ENCODE measurements around the gene MIS18A.

Gene MIS18A

DNA sequence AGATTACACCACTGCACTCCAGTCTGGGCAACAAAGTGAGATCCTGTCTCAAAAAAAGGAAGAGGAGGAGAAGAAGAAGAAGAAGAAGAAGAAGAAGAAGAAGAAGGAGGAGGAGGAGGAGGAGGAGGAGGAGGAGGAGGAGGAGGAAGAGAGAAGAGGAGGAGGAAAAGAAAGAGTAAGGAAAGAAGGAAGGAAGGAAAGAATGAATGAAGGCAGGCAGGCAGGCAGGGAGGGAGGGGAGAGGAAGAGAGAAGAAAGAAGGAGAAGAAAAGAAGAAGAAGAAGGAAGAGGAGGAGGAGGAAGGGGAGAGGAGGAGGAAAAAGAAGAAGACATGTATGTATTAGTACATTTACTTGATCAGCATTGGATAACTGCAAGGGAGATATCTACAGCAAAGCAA, 26.7 kb downstream of the MIS18A start:
- CTCF ChIA-PET: no interaction called here
- DNase-seq (ENCODE audit: extremely low spot score): no peak

DNA sequence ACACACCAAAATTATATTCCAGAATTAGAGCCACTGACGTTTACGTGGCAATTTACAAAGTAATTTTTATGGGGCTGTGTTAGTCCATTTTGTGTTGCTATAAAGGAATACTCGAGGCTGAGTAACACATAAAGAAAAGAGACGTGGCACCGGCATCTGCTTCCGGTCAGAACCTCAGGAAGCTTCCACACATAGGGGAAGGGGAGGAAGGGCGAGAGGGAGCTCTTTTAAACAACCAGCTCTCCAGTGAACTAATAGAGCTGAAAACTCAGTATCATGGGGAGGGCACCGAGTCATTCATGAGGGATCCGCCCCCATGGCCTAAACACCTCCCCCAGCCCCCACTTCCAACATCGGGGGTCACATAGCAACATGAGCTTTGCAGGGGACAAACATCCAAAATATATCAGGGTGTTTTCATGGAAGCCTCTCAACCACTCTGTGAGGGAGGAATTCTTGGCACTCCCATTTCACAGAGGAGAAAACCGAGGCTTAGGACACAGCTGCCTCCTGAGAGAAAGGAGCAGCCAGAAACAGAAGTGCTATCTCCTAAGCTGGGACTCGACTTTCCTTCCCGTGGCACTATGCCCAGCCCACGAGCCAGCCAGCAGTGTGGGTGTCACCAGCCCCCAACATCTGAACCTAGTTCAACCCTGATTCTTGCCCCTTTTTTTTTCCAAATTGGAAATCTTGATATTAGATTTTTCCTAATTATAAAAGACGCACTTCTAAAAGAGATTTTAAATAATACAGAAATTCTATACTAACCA, 29.2 kb downstream of the MIS18A start:
- POLR2A ChIA-PET: no interaction called here
- CTCF ChIA-PET: interaction anchor here (1.6 kb wide), 1 partner anchor 9 kb away, joined by 6 read pairs; no protein-coding TSS in a partner anchor
- no peak for DNase-seq (ENCODE audit: extremely low spot score)

More for the DNA sequence above, 26.7 kb downstream of the MIS18A start:
- TF ChIP-seq, protein P1, sequence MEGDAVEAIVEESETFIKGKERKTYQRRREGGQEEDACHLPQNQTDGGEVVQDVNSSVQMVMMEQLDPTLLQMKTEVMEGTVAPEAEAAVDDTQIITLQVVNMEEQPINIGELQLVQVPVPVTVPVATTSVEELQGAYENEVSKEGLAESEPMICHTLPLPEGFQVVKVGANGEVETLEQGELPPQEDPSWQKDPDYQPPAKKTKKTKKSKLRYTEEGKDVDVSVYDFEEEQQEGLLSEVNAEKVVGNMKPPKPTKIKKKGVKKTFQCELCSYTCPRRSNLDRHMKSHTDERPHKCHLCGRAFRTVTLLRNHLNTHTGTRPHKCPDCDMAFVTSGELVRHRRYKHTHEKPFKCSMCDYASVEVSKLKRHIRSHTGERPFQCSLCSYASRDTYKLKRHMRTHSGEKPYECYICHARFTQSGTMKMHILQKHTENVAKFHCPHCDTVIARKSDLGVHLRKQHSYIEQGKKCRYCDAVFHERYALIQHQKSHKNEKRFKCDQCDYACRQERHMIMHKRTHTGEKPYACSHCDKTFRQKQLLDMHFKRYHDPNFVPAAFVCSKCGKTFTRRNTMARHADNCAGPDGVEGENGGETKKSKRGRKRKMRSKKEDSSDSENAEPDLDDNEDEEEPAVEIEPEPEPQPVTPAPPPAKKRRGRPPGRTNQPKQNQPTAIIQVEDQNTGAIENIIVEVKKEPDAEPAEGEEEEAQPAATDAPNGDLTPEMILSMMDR (IDR thresholded peaks at IDR 0.05; ENCODE audit: control extremely low read depth, extremely low read depth, low read depth, missing control alignments): no peak
- POLR2A ChIA-PET: no interaction called here

DNA sequence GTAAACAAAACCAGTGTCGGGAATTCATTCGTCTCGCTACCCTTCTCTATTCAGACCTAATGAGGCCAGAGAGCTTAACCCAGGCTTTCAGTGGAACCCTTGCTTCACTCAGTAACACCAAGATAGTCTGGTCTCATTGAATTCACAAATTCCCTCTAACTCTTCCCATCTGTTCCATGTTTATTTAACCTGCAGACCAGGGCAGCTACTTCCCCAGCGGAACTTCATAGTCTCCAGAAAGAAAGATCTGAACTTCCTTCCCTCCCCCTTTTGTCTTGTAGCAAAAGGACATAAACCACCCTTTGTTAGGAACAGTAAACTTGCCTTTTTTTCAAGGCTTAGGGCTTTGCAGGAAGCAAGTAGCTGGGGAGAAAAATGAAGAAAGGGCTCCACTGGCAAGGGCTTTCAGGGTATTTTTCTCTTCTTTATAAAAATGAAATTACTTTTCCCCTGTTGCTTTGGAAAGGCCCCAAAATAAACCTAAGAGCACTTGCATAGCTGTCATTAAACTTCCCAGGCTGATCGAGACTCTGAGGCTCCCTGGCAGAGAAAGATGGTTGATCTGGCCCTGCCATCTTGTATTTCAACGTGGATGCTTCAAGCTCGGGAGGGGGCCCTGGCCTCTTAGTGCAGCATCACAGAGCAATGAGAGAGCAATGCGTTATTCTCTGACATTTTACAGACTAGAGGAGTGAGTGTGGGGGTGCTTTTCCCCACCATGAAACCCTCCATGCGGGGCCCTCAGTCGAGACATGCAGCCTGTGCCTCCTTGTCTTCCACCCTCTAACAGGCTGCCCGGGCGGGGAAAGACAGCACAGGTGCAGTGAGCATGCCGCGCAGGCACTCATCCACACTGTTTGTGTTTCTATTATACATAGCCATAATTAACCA, 30.0 kb downstream of the MIS18A start:
- TF ChIP-seq, protein P1 (IDR thresholded peaks at IDR 0.05; ENCODE audit: control extremely low read depth, extremely low read depth, low read depth, missing control alignments): no peak
- no peak for DNase-seq (ENCODE audit: extremely low spot score)
- POLR2A ChIA-PET: interaction anchor here (0.5 kb wide), 1 partner anchor 20 kb away, joined by 3 read pairs; no protein-coding TSS in a partner anchor
- CTCF ChIA-PET: interaction anchor here (1.1 to 1.6 kb wide), 3 partner anchors 9 to 61 kb away, joined by 3 to 6 read pairs (median 6); no protein-coding TSS in a partner anchor

More for the DNA sequence above, 29.2 kb downstream of the MIS18A start:
- TF ChIP-seq, protein P1 (IDR thresholded peaks at IDR 0.05; ENCODE audit: control extremely low read depth, extremely low read depth, low read depth, missing control alignments): no peak

DNA sequence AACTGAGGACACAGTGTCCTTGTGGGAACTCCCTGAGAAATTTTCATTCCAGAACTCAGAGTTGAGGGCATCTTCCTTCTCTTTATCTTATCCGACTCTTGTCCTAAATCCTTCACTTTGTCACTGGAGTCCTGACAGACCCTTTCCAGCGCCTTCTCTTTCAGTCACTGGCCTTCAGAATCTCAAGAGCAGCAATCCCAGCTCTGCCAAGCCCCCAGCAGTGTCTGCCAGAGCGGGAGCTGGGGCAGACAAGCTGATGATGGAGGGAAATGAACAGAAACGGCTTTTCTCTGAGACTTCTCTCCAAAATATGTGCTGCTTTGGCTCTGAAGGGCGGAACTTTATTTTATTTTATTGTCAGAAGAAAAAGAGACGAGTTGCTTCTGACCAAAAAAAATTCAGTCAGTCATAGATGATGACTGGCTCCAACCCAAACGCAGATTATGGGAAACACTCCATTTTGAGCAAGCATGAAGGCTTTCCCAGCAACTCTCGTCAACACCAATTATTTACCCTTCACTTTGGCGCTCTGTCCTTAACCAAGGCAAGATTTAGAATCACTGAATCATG, 32.2 kb downstream of the MIS18A start:
- CTCF ChIA-PET: interaction anchor here (1.4 to 1.6 kb wide), 2 partner anchors 11 to 381 kb away, joined by 4 to 6 read pairs; no protein-coding TSS in a partner anchor
- POLR2A ChIA-PET: no interaction called here
- TF ChIP-seq, protein P1 (IDR thresholded peaks at IDR 0.05; ENCODE audit: control extremely low read depth, extremely low read depth, low read depth, missing control alignments): no peak
- no peak for DNase-seq (ENCODE audit: extremely low spot score)

DNA sequence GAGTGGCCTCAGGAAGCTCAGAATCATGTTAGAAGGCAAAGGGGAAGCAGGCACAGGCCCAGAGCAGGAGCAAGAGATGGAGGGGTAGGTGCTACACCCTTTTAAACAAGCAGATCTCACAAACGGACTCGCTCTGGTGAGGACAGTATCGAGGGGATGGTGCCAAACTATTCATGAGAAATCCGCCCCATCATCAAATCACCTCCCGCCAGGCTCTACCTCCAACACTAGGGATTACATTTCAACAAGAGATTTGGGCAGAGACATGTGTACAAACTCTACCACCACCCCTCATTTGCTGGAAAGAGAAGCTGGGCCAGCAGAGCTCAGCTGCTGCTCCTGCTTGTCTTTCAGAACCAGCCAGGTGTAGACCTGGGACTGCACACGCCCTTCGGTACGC, 32.9 kb downstream of the MIS18A start:
- ChIA-PET CTCF (interaction anchor here (1.4 kb wide), 1 partner anchor 380 kb away, joined by 4 read pairs; no protein-coding TSS in a partner anchor), POLR2A (no interaction called here)

More for the DNA sequence above, 32.9 kb downstream of the MIS18A start:
- no peak for DNase-seq (ENCODE audit: extremely low spot score)
- TF ChIP-seq, protein P1 (IDR thresholded peaks at IDR 0.05; ENCODE audit: control extremely low read depth, extremely low read depth, low read depth, missing control alignments): no peak
